Measurements from ENCODE around the gene PAGE2. TPM values are rescaled to one million over a fixed set of nuclear protein-coding genes. Genes with fewer than 3 reads are reported as not detected.
A peak's percentile ranks its signal among the peaks of the same experiment; 100 is the strongest.

Gene PAGE2
- total RNA-seq (2011; cell fraction: chromatin; rRNA removed; ENCODE audit: low replicate concordance): not detected in 2 replicates
- total RNA-seq (2011; cell fraction: nucleolus; rRNA removed): not detected in 2 replicates
- not detected in 2 replicates for total RNA-seq (2011; cell fraction: nucleoplasm; rRNA removed)
- total RNA-seq (2014; rRNA removed) (0.59 and 0.78 TPM in 2 replicates), total RNA-seq (2014; rRNA removed; fragmentation: Illumina TruSeq; extraction: Trizol) (1.6 and 2.1 TPM in 2 replicates), total RNA-seq (2015; rRNA removed; fragmentation: Illumina TruSeq; extraction: Trizol) (1.2 and 2.1 TPM in 2 replicates), total RNA-seq (2021) (0.78 TPM in 1 of 2 replicates, not detected in the other), polyA plus RNA-seq (2011; rRNA removed) (0.40 and 2.4 TPM in 2 replicates), polyA plus RNA-seq (2014; fragmentation: Illumina TruSeq; extraction: Trizol) (1.3 and 1.4 TPM in 2 replicates), polyA plus RNA-seq (2014; fragmentation: Nextera tagmentation; extraction: Ambion mirVana) (1 to 10 TPM; 3.0 to 3.7 TPM), polyA plus RNA-seq (2014; rRNA removed) (0.22 and 0.77 TPM in 2 replicates), polyA minus RNA-seq (2011; rRNA and poly(A)+ RNA removed) (1.1 TPM in 1 of 2 replicates, not detected in the other), Bru-seq, nascent RNA (percentile 24 among the genes with signal in this experiment), BruChase-seq, experiment 1, labeled RNA remaining after a 2-hour chase (percentile 13 among the genes with signal in this experiment), BruChase-seq, experiment 2, labeled RNA remaining after a 6-hour chase (percentile 28 among the genes with signal in this experiment)
- polyA plus RNA-seq (2011; cell fraction: cytosol; rRNA removed): 0.18 and 1.7 TPM in 2 replicates
- 0.66 TPM in 1 of 2 replicates, not detected in the other for polyA plus RNA-seq (2011; cell fraction: nucleus; rRNA removed)
- 1.9 and 2.2 TPM in 2 replicates for polyA plus RNA-seq (2012)
- polyA minus RNA-seq (2011; cell fraction: cytosol; rRNA and poly(A)+ RNA removed): not detected in 2 replicates
- polyA minus RNA-seq (2011; cell fraction: nucleus; rRNA and poly(A)+ RNA removed): 0.67 TPM in 1 of 2 replicates, not detected in the other
- long read RNA-seq, experiment 1, partial matches to known transcripts: 0 of 1 reads
- long read RNA-seq, experiment 1, other reads (novel, unspliced or antisense): 0 of 1 reads
- long read RNA-seq, experiment 2, partial matches to known transcripts: 0 of 1 reads
- long read RNA-seq, experiment 2, other reads (novel, unspliced or antisense): 0 of 1 reads
- long read RNA-seq, experiment 3: 0 reads

GRCh38 chrX:55088795-55089489 is at the start of gene PAGE2:
PAGE2 (plus strand) TSS chrX:55089018; CDS start chrX:55090021, 1,003 bp downstream.
- ATAC-seq: no peak
- Histone ChIP-seq H3K9ac (ENCODE audit: insufficient read depth in 1 of 2, low read depth in 2 of 2, low read length in 2 of 2) (no peak within 1 kb of the TSS), H3K27ac (ENCODE audit: extremely low read depth, low read depth, low read length) (no peak within 1 kb of the TSS), H3K9me1 (ENCODE audit: control insufficient read depth, insufficient read depth, low read length) (no peaks in the 10 kb centered on the region), H3K9me3 (replicated peaks; ENCODE audit: control insufficient read depth, insufficient read depth, low read depth, low read length) (no peaks in the 10 kb centered on the region), H3K4me2 (ENCODE audit: insufficient read depth, low read length) (no peak within 1 kb of the TSS), H3K79me2 (ENCODE audit: control insufficient read depth, insufficient read depth, low read length) (no peaks in the 10 kb centered on the region), H4K20me1 (replicated peaks; ENCODE audit: control insufficient read depth, insufficient read depth, low read length) (no peaks in the 10 kb centered on the region), H3K4me1 (replicated peaks in 1 of 2; ENCODE audit: control insufficient read depth in 2 of 2, insufficient read depth in 2 of 2, low read length in 2 of 2) (no peaks in the 10 kb centered on the region), H2AFZ (ENCODE audit: low read depth, low read length) (peak within 1 kb of the TSS; percentile 51; the same call in 1 of the 2 replicates), H3K27me3 (ENCODE audit: control insufficient read depth in 2 of 2, insufficient read depth in 2 of 2, low read length in 2 of 2) (no peaks in the 10 kb centered on the region), H3K36me3 (ENCODE audit: control insufficient read depth, insufficient read depth, low read length) (no peaks in the 10 kb centered on the region), H3K4me3 (no peak within 1 kb of the TSS)
- TF ChIP-seq ETV6 (IDR thresholded peaks at IDR 0.05; ENCODE audit: borderline replicate concordance in 1 of 2, low read depth in 2 of 2, low read length in 1 of 2) (no peak), ETV6 (CRISPR knock-in tag; IDR thresholded peaks at IDR 0.05; ENCODE audit: borderline replicate concordance) (no peak), SAFB (IDR thresholded peaks at IDR 0.05; ENCODE audit: borderline replicate concordance, low read depth, low read length) (no peak), NRF1 (conservative IDR thresholded peaks at IDR 0.05 in 1 of 2, IDR thresholded peaks at IDR 0.05 in 1 of 2) (peak; percentile 41 to 53), YY1 (IDR thresholded peaks at IDR 0.05; ENCODE audit: borderline replicate concordance in 1 of 3, control insufficient read depth in 1 of 3, extremely low read depth in 1 of 3, insufficient read depth in 3 of 3, insufficient read length in 1 of 3, insufficient replicate concordance in 2 of 3, low read depth in 1 of 3, low read length in 2 of 3) (peak in 1 of 3 experiments; percentile 26)
- no peak for FAIRE-seq
- in situ Hi-C loops (cut with MboI): no loop called here
- BruUV-seq (replicated peaks): no TSS peak
- WGBS (ENCODE audit: insufficient coverage, low coverage, missing lambda C conversion rate): 51% methylated on average over 13 of the region's 30 CpGs
- ChIA-PET POLR2A (no interaction called here), CTCF (ENCODE audit: low intra/inter-chr PET ratio) (no interaction called here)
- DNase-seq (ENCODE audit: extremely low read depth in 1 of 4, low spot score in 3 of 4): no peak
- intact Hi-C loops (cut with micrococcal nuclease): no loop called here
